ENCODE measurements around the gene COX8C.

COX8C gene, protein sequence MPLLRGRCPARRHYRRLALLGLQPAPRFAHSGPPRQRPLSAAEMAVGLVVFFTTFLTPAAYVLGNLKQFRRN

DNA sequence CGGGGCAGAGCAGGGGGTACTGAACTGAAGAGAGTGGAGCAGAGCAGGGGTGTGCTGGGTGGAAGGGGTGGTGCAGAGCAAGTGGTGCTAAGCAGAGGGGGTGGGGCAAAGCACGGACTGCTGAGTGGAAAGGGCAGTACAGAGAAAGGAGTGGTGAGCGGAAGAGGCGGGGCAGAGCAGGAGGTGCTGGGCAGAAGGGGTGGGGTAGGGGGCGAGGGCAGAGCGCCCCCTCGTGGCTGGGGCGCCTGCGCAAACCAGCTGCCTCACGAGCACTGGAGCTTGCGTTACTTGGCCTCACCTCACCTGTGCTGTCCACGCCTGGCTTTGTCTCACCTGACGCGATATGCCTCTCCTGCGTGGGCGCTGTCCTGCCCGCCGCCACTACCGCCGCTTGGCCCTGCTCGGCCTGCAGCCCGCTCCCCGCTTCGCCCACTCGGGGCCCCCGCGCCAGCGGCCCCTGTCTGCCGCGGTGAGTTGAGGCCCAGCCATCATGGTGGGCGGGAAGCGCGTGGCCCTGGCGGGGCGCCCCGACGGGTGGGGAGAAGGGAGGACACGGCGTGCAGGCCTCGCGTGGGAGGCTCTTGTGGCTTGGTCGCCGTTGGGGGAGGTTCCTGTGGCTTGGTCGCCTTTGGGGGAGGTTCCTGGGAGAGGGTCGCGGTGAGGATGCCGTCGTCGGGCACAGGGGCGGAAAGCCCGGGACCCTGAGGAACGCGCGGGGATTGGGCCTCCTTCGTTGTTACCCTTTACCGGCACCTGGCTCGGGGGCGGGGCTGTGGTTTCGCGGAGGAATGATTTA, at the start of gene COX8C:
Gene COX8C, plus strand, starts transcription at position 257 of the 796 bp plus-strand sequence. Its CDS starts 87 bp downstream, at position 344.
- FAIRE-seq = no peak

DNA sequence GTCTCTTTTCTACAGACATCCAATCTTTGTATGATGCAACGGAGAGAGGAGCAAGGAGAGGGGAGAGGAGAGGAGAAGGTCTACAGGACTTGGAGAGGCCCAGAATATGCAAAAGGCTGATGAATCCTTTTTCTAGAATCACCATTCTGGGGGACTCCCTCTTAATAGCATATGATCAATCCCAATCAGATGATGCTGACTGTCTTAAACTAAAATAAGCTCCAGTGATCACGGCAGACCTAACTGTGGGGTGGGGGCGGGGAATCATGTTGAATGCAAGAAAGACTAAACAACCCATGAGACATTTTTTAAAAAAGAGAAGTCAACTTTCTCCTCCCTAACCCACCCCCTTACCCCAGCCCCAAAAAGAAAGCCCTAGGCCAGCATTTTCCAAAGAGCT, 47.6 kb upstream of the COX8C start:
- FAIRE-seq = no peak

DNA sequence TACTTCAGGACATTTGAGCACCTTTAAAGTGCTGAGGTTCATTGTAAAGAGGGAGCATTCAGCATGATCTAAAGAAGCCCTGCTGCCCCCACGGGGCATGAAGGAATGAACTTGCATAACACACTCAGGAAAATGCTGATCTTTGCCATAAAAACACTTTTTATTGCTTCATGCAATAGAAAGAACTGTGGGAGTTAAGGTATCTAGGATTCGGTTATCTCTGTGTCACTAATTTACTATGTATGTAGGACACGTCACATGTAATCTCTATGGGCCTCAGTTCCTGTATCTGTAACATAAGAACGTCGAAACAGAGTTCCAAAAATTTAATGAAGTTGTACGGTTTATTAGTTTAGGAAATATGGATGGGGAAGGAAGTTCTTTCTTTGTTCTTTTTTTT, 47.1 kb upstream of the COX8C start:
- no peak for FAIRE-seq

DNA sequence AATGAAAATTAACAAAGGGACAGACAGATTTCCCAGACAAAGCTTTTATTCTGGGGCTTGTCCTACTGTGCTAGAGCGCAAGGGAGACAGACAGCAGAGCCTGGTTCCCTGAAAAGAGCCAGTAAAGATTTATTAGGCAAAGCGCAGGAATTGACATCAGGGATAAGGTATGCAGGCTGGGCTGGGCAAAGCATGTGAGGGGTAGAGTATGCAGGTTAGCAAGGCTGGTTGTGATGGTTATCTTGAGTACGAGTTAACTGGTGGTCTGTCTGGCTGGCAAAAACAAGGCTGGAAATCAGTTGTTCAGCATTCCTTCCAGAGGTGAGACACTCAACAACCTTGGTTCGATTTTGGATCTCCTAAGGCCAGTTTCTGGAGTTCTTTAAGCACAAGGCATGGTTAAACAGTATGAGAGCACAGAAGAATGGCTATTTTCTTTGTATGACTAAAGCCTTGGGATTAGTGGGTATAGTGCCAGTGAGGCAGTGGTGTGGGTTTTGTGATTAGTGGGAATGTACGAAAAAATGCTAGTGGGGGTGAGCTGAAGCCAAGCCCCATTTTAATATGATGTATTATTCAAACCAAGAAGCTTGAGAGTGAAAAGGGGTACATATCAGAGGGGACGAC, 45.0 kb upstream of the COX8C start:
- no peak for FAIRE-seq

DNA sequence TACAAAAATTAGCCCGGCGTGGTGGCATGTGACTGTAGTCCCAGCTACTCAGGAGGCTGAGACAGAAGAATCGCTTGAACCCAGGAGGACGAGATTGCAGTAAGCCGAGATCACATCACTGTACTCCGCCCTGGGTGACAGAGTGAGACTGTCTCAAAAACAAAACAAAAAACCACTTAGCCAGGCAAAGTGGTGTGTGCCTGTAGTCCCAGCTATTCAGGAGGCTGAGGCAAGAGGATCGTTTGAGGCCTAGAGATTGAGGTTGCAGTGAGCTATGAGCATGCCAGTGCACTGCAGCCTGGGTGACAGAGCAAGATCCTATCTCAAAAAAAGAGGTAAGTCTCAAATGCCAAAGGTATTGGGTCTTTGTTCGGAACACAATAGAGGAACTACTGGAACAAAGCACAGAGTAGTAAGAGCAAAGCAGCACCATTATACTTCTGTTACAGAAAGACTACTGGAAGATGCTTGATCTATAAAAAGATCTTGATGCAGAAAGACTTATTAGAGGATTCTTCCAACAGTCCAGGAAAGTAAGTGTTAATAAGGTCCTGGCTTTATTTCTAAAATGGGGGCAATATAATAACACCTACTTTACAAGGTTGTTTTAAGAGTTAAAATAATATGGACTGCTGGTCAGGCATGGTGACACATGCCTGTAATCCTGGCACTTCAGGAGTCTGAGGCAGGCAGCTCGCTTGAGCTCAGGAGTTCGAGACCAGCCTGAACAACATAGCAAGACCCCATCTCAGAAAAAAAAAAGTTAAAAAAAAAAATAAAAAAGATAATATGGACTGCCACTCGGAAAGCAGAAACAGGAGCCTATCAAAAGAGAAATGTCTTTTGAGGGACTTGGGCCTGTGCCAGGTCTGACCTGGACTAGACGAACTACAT, 44.0 kb upstream of the COX8C start:
- no peak for FAIRE-seq

DNA sequence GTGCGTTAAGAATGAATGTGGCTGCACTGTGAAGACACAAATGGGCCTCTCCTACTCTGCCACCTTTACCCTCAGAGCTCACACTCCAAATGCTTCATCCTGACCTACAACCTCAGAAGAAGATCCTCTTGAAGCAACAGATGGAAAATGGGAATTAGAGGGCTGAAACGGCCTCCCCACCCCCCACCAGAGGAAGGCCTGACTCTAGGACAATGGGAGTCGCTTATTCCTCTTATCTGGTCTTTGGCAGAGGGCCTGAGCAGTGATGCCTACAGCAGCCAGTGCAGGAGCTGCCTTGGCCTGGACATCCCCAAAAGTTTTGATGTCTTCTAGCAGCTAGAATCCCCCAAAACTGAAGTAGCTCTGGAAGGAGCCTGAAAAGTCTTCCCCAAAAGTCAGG, 43.3 kb upstream of the COX8C start:
- FAIRE-seq = no peak

DNA sequence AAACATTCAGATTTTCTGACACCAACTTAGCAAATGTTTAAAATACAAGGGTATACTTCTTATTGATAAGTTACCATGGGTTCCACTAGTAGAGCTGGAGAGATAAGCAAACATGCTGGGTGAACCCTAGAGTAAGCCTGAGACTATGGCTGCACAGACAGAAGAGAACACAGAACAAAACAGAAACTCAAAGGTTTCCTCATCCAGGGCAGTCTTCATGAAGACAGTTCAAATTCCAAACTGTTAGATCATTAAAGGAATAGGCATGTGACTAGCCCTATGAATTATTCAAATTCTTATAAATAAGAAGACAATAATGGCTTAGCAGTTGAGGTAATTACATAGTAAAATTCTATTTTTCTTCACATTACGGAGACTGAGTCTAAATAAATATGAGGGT, 42.2 kb upstream of the COX8C start:
- FAIRE-seq = no peak

DNA sequence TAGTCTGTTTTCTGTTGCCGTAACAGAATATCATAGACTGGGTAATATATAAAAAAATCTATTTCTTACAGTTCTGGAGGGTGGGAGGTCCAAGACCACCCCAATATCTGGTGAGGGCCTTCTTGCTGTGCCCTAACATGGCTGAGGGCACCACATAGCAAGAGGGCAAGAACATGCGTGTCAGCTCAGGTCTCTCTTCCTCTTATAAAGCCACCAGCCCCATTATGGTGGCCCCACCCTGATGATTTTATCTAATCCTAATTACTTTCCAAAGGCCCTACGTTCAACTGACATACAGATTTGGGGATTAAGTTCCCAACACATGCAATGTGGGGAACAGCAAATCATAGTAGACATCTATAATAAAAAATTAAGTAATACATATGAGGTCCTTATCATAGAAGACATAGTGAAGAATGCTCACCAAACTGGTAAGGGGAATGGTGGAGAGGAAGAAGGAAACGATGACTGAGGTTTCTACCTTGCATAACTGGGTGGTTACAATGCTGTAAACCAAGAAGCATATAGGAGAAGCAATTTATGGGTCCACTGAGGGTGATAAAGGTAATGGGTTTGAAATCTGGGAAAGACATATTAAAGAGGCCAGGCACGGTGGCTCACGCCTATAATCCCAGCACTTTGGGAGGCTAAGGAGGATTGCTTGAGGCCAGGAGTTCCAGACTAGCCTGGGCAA, 41.1 kb upstream of the COX8C start:
- no peak for FAIRE-seq

DNA sequence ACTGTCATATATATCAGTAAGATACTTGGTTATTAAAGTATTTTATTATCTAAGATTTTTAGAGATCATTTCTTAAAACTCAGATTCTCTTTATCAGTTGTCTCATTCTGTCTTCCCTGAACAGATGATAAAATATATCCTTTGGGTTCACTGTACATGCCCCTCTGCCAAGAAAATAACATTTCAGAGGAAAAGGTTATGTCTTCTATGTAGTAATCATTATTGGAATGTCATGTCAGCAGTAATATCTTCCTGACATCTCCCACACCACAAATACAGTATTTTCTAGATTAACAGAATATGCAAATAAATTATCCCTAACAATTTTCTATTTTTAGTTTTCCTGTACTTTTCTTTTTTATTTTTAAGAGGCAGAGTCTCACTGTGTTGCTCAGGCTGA, 40.2 kb upstream of the COX8C start:
- FAIRE-seq = no peak

DNA sequence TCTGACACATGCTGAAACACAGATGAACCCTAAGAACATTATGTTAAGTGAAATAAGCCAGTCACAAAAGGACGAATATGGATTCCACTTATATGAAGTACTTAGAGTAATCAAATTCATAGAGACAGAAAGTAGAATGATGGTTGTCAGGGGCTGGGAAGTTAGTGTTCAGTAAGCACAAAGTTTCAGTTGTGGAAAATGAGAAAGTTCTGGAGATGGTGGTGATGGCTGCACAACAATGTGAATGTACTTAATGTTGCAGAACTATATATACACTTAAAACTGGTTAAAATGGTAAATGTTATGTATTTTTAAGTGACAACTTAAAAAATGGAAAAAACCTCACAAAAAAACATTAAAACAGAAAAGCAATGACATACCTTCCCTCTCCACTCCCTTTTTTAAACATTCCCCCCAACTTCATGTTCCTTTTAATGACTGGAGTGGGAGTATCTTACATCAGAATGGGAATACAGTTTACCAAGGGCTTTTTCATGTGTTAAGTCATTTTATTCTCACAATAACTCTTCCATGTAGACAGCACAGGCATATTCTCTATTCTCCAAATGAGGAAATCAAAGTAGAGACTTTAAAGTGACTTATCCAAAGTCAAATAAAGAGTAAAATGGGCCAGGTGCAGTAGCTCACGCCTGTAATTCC, 38.2 kb upstream of the COX8C start:
- no peak for FAIRE-seq

DNA sequence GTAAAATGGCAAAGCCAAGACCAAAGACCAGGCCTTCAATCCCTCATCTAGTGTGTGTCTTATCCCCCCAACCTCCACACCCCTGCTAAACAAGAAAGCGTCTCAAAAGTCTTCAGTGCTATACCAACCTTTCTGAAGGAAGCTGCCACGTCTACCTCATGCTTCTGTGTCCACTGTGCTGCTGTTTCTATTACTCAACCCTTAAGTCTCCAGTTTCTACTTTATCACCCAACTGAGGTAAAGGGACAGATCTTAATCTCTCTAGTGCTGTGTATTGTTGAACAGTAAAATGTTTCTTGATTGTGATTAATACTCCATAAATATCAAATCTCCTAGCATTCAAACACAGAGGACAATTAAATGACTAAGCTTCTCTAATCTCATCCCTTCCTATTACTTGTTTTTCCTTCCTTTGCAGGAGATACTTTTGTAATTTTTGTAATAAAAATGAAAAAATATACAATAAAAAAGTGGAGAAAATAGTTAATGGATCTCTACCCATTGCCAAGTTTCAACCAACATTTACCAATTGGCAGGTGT, 37.5 kb upstream of the COX8C start:
- no peak for FAIRE-seq

DNA sequence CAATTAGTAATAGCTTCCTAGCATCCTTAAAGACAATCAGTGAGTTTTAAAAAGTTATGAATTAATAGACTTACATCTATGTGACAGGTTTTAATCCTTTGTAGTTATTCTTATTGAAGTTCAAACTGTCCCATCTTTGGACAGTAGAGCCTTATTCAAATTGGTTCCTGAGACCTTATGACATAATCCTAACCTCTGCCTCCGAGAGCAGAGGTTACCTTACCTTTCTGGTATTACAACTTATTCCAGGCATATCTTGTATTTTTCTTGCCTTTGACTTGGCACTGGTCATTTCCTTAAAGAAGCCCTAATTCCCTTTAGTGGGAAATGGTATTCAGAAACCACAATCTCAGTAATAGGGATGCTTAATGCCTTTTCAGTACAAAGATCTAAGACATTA, 35.9 kb upstream of the COX8C start:
- no peak for FAIRE-seq

DNA sequence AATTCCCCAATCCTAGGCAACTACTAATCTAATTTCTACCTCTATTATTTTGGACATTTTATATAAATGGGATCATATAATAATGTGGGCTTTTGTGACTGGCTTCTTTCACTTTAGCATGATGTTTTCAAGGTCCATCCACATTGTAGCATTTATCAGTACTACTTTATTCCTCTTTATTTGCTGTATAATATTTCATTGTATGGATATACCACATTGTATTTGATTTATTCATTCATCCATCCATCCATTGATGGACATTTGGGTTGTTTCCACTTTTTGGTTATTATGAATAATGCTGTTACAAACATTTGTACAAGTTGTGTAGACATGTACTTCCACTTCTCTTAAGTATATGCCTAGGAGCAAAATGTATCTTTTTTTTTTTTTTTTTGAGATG, 31.4 kb upstream of the COX8C start:
- no peak for FAIRE-seq

DNA sequence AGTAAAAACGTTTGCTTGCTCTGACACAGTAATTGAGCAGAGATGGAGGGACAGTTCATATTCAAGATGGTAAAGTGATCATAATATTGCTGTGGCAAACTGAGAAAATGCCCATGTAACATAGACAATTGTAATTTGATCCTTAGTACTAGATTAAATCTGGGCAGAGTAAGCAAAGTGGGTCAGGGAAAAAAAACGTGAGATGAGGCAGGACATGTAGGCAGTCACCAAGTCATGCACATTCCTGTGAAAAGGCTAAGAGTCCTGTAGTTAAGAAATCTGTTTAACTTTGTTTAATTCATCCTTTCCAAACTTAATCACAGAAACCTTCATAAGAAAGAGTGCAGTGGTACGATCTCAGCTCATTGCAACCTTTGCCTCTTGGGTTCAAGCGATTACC, 30.3 kb upstream of the COX8C start:
- no peak for FAIRE-seq

DNA sequence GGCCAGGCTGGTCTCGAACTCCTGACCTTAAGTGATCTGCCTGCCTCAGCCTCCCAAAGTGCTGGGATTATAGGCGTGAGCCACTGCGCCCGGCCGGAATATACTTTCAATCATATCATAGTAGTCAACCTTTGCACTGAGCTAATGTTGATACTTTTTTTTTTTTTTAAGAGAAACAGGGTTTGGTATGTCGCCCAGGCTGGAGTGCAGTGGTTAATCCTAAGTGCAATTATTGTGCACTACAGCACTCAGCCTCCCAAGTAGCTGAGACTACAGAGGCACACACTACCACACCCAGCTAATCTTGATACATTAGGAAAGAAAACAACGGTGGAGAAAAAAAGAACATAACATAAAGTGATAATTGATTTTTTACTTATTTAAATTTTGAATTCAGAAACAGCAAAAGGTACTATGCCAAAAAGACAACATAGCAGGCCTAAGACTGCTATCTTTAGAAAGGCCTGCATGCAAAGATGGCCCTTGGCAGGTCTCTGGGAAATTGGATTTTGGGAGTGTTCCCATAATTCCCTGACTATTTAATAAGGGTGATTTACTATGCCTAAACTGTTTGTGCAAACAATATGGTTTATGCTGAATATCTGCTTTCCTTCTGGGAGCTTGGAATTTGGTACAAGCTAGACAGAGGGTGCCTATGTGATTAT, 29.6 kb upstream of the COX8C start:
- no peak for FAIRE-seq

DNA sequence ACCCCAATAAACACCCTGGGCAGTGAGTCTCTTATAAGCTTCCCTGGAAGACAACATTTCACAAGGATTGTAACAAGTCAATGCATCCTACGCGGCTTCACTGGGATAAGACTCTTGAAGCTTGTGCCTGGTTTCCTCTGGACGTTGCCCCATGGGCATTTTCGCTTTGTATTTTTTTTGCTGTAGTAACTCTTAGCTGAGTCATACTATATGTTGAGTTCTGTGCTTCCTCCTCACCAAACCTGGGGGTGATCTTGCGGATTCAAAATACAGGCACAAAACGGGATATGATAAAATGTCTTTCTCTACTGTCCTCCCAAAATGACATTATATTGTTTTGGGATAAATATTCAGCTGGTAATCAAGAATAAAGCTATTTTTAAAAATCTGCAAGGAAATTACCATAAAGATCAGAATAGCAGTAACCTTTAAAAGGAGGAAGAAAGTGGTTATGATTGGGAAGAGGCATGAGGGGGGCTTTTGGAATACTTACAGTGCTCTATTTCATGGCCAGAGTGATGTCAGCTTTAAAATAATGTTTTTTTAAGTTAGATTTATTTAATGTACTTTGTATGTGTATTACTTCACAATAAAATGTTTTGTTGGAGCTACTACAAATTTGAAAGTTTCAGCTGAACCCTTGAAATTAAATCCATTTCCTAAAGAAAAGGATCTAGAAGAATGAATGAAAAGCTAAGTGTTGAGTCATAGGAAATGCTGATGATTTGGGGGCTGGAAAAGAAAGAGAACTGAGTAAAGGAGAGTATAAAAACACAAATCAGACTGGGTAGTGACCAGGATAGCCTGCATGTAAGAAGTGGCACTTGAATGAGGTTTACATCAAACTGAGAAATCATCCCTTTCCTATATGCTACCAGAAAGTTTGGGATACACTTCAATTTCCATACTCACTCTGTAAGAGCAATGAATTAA, 28.8 kb upstream of the COX8C start:
- FAIRE-seq = no peak

DNA sequence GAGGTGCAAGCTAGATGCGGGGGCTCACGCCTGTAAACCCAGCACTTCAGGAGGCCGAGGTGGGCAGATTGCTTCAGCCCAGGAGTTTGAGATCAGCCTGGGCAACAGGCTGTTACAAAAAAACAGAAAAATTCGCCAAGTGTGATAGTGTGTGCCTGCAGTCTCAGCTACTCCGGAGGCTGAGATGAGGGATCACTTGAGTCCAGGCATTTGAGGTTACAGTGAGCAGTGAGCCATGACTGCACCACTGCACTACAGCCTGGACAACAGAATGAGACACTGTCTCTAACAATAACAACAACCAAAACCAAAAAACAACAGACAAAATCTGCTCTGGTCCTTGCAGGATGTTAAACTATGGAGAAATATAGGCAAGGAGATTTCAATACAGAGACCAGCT, 28.1 kb upstream of the COX8C start:
- FAIRE-seq = no peak

DNA sequence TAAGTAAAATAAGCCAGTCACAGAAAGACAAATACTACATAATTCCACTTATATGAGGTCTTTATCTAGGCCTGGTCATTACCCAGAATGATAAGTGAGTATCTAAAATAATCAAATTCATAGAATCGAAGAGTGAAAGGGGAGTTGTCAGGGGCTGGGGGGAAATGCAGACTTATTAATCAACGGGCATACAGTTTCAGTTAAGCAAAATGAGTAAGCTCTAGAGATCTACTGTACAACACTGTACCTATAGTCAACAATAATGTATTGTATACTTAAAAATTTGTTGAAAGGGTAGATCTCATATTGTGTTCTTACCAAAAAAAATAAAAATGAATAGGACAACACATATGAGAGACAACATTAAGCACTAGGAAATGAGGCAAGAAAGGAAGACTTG, 27.5 kb upstream of the COX8C start:
- FAIRE-seq = no peak

DNA sequence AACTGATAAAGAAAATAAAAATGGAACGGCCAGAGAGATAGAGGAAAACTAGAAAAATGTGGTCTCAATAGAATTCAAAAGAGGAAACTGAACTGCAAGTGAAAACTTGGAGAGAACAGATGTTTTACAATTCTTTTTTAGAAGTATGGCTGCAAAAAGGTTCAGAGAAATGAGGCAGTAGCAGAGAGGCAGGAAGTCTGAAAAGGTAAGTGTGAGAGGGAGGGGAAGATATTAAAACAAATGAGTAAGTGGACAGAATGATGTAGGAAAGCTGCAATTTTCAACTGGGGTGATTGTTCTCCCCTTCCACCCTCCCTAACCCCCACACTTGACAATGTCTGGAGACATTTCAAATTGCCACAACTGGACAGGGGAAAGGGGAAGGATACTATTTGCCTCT, 27.0 kb upstream of the COX8C start:
- FAIRE-seq = no peak

DNA sequence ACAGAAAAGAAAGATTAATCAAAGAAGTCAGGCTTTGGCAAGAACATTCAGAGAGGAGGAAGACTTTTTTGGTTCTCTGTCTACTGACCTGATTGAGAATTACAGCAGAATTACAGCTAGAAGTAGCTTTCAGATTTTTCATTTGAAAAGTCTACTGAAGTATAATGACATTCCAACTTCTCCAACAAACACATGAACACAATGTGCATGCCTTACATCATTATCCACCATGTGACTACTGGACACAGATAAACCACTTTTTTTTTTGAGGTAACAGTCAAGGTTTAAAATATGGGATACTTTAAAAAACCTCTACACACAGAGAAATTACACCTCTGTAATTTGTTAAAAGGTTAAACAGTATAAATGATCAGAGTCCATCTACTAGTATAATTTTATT, 26.5 kb upstream of the COX8C start:
- no peak for FAIRE-seq

Data from colon (tissue), 2 donors.